Muscle of back (tissue), 13 donors: Measurements from ENCODE around the gene DEUP1. TPM values are rescaled to one million over a fixed set of nuclear protein-coding genes. Genes with fewer than 3 reads are reported as not detected.
"Not testable (repeated sequence)": the region's sequence is repeated elsewhere in the genome, so short reads cannot be mapped to it uniquely, and the experiment has no call there.

Experiments
- DNase-seq, 3 donors: peaks; one replicate each; pipeline versions ENCODE4 v3.0.0 to v3.0.0-alpha.2; 2013
- long read RNA-seq, 9 donors: transcript quantifications; one replicate each; lab custom pipeline, GENCODE V29; 2026
- polyA plus RNA-seq, 10 donors: library from polyadenylated mRNA; unstranded; fragments of 120-200 nt; gene quantifications; one replicate each; pipeline ENCODE4 v1.2.1, GENCODE V29; 2013; ENCODE audit not compliant: insufficient read length in 10 of 10

The DEUP1 gene, protein sequence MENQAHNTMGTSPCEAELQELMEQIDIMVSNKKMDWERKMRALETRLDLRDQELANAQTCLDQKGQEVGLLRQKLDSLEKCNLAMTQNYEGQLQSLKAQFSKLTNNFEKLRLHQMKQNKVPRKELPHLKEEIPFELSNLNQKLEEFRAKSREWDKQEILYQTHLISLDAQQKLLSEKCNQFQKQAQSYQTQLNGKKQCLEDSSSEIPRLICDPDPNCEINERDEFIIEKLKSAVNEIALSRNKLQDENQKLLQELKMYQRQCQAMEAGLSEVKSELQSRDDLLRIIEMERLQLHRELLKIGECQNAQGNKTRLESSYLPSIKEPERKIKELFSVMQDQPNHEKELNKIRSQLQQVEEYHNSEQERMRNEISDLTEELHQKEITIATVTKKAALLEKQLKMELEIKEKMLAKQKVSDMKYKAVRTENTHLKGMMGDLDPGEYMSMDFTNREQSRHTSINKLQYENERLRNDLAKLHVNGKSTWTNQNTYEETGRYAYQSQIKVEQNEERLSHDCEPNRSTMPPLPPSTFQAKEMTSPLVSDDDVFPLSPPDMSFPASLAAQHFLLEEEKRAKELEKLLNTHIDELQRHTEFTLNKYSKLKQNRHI
- under 1 TPM in 3 of 10 donors, not detected in 7; 0.18 to 0.22 (median 0.20) TPM for polyA plus RNA-seq
- long read RNA-seq, donor 1: 0 reads
- long read RNA-seq, donor 2: 0 reads
- long read RNA-seq, donor 3: 0 reads
- long read RNA-seq, donor 4: 0 reads
- long read RNA-seq, donor 5: 0 reads
- long read RNA-seq, donor 6: 0 reads
- long read RNA-seq, donor 7: 0 reads
- long read RNA-seq, donor 8: 0 reads
- long read RNA-seq, donor 9: 0 reads

- peak; percentile 19 to 67 (median 44) for DNase-seq
These were observed at the start of gene DEUP1 for GRCh38 chr11:93330446-93330984. Gene DEUP1 (plus strand): TSS chr11:93330742. CDS start chr11:93332260, 1,518 bp downstream.

DNA sequence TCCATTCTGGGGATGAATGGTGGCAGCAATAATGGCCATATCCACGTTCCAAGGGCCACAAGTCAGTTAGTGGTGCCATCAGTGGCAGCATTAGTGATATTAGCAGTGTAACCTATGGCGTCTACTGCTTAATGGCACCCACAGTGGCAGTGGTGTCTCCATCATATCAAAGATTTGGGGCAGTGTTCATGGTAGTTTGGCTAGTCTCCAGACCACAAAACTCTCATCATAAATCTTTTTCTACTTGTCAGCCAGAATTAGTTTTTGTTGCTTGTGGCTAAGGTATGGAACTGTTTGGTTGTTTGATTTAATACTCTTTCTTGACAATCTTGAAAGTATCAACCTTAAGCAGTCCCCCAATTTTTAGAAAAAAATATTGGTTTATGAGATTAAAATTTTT is 45.1 kb upstream of the DEUP1 start:
- DNase-seq: no peak

DNA sequence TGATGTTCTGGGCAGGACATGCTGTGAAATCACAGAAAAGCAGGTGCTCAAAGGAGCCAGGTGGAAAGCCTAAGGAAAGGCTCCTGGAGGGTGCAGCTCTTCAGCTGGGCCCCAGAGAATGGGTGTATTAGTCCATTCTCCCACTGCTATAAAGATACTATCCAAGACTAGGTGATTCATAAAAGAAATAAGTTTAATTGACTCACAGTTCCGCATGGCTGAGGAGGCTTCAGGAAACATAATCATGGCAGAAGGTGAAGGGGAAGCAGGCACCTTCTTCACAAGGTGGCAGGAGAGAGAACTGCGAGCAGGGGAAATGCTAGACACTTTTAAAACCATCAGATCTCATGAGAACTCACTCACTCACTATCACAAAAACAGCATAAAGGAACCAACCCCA is 43.1 kb upstream of the DEUP1 start:
- no peak for DNase-seq

DNA sequence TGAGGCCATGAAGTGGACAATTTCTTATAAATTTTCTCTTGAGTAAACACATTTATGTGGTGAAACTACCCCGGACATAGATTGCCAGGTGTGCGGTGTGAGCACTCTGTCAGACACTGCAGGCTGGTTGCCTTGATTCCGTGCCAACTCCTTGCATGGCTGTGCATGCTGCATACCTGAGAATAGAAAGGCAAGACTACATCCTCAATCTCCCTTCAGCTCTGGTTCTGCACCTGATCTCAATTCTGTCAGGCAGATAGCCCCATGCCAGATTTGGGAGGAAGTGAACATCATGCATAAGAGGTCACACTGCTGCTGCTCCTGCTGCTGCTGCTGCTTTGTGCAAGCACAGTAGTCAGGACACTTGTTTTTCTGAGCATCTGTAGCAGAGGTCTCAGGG is 42.5 kb upstream of the DEUP1 start:
- no peak for DNase-seq

DNA sequence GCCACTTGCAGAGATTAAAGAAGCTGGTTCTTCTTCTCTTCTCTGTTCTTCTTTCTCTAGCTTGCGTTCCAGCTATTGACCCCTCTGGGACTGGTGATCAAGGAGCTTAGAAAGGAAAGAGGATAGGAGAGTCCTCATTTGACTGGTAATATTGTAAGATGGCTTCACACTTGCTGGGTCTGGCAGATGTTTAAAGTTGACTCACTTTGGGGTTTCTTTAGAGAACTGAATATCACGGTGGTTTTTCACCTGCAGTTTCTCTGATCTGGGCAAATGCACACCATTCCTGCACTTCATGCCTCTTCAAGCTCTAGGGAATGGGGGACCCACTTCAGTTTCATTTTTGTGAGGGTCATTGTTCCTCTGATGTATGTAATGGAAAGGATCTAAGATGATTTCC is 41.8 kb upstream of the DEUP1 start:
- no peak for DNase-seq

- DNase-seq: peak; percentile 41 to 69 (median 56)
These were observed 40.6 kb upstream of the DEUP1 start for GRCh38 chr11:93289782-93290463.

DNA sequence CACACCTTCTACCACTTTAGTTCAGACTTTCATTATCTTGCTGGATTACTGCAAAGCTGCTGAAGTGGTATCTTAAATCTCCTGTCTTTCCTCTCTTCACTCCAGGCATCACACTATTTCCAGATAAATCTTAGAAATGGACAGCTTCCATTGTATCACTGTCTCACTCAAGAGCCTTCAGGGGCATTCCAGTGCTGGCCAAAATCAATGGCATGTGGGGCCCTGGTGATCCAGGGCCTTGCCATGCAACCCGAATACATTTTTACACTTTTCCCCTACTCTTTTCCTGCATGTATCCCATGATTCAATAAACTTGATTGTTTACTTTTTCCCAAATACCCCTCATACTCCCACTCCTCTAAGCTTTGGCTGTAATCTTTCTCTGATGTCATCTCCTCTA is 39.4 kb upstream of the DEUP1 start:
- DNase-seq: no peak

- DNase-seq: no peak
These were observed 38.6 kb upstream of the DEUP1 start for GRCh38 chr11:93291898-93292297.

- peak in 2 of 3 donors; percentile 25 to 49 for DNase-seq
These were observed 34.5 kb upstream of the DEUP1 start for GRCh38 chr11:93295921-93296575.

GRCh38 chr11:93303689-93304088 is 26.9 kb upstream of the DEUP1 start:
- no peak for DNase-seq

- not testable (repeated sequence) for DNase-seq
These were observed 16.1 kb upstream of the DEUP1 start for GRCh38 chr11:93314399-93314798.

DNA sequence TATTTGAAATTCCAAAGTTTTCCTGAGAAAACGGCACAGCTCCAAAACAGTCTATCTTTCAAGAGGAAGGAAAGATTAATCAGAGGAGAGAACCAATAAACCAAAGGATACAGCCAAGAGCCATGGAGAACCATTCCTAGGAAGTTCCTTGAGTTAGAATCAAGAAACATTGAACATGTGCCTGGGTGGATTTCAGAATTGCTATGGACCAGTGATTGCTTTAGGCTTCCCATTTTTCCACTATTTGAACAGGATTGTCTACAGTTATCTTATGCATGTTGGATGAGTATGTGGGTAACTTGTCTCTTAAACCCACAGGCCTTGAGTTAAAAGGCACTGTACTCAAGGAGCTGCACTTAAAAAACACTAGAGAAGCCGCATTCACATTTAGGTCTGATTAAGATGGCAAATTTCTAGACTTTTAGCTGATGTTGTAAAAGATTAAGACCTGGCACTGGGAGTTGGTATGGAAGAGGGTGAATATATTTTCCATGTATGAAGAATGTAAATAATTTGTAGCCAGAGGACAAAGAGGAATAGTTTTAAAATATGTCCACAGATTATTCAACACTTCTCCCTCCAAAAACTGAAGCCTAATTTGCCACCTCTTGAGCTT is 11.2 kb upstream of the DEUP1 start:
- DNase-seq: no peak

DNA sequence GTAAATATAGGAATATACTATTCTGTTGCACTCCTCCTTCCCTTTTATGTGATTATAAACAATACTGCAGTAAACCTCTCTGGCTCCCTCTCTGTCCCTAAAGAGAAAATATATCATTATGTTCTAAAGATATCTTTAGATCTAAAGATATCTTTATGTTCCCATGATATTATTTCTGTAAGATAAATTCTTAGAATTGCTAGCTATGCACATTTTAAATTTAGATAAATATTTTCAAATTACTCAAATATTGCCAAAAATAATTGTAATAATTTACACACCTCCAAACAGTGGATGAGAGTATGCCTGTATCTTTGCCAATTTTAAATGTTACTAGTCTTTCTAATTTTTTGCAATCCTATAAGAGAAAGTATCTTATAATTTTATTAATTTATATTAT is 10.3 kb upstream of the DEUP1 start:
- no peak for DNase-seq

DNA sequence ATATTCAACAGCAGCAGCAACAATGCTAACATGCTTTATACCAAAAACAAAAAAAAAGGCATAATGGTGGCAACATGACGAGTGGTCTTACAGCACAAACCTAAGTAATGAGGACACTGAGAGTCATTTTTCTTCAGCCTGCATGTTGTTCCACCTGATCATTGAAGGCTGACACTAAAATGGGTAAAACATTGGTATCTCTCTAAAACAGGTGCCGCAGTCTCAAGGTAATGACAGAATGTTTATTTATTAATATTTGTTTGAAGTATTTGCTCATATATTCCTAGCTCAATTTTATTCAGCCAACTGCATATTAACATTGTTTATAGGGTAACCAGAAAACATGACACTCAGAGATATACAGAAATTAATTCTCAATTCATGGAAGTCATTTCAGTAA is 8.3 kb upstream of the DEUP1 start:
- no peak for DNase-seq

- no peak for DNase-seq
These were observed 6.8 kb upstream of the DEUP1 start for GRCh38 chr11:93323747-93324146.

DNA sequence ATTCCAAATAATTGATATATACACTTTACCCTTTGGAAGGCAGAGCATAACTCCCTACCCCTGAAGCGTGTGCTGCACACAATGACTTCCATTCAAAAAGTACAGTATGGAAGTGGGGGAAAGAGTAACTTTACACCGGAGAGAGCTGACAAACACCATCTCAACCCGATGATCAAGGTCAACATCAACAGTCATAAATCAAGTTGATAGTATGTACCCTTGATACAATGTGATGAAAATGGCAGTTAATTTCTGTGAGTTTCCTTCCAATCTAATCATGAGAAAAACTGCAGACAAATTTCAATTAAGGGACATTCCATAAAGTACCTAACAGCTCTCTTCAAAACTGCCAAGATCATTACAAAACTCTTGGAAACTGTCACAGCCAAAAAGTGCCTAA is 6.0 kb upstream of the DEUP1 start:
- DNase-seq: no peak

GRCh38 chr11:93326681-93327080 is 3.9 kb upstream of the DEUP1 start:
- no peak for DNase-seq

DNA sequence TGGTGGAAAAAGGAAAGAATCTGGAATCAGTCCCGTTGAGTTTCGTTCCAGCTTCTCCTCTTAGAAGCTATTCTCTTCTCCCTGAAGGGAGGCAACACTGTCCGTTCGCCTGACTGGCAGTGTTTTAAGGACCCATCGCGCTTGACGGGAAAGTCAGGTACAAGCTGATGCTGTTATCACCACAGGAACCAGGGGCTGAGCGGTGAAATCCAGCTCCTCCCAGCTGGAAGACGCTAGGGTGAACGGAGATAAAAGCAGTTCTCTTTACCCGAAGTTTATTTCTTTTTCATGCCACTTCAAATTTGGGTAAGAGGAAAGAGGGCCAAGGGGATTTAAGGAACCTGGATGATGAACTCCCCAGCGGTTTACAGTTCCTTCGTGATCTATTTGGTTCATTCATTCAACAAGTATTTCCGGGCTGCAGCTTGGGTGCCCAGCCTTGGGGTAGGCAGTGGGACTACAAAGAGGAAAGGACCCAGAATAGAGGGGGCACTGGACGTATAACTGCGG is 551 bp upstream of the DEUP1 start:
- peak; percentile 3 to 41 (median 28) for DNase-seq

DNA sequence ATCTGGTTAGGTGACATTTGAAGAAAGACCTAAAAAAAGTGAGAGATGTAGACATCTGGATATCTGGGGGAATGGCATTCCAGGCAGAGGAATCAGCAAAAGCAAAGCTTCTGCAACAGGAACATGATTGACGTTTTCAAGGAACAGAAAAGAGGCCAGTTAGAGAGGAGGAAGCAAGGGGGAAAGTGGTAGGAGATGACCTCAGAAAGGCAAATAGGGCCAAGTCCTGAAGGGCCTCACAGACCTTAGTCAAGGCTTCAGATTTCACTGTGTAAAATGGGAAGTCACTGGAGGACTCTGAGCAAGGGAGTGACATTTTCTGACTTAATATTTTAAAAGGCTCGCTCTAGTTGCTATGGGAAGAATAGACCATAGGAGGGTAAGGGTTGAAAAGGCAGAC is 9.7 kb downstream of the DEUP1 start:
- no peak for DNase-seq

DNA sequence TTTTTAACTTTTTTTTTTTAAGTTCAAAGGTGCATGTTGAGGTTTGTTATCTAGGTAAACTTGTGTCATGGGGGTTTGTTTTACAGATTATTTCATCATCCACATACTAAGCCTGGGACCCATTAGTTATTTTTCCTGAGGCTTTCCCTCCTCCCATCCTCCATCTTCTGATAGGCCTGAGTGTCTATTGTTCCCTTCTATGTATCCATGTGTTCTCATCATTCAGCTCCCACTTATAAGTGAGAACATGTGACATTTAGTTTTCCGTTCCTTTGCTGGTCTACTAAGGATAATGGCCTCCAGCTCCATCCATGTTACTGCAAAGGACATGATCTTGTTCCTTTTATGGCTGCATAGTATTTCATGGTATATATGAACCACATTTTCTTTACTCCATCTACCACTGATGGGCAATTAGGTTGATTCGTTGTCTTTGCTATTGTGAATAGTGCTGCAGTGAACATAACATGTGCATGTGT is 14.4 kb downstream of the DEUP1 start:
- no peak for DNase-seq

GRCh38 chr11:93348930-93349329 is 18.4 kb downstream of the DEUP1 start:
- DNase-seq: no peak
